Lung (tissue), 12 donors: ENCODE data around the gene WASL. TPM values are rescaled to one million over a fixed set of nuclear protein-coding genes. Genes with fewer than 3 reads are reported as not detected.
A peak's percentile ranks its signal among the peaks of the same experiment; 100 is the strongest.

Experiments
- ATAC-seq: fragments of 200-7000 bp; cut with Tn5 transposase; one replicate; pipeline ENCODE4 v1.9.1; 2020; ENCODE audit warnings: moderate number of reproducible peaks; ENCODE audit not compliant: insufficient read depth, low FRiP score
- DNase-seq, 3 donors: peaks; one replicate each; pipeline ENCODE4 v3.0.0-alpha.2; 2013 to 2017
- H3K27ac ChIP-seq, 2 donors: one replicate each; pipeline ENCODE4 v1.5.1; 2013; ENCODE audit warnings: mild to moderate bottlenecking in 2 of 2, moderate library complexity in 2 of 2, control low read depth in 1 of 2, inconsistent platforms in 1 of 2, low read depth in 1 of 2, low read length in 1 of 2
- H3K27me3 ChIP-seq, 3 donors: one replicate each; pipeline ENCODE4 v1.5.1; 2013; ENCODE audit warnings: low read length in 2 of 3; ENCODE audit not compliant: control insufficient read depth in 3 of 3, insufficient read depth in 3 of 3
- H3K36me3 ChIP-seq, 4 donors: one replicate each; pipeline ENCODE4 v1.5.1; 2013; ENCODE audit warnings: low read length in 4 of 4, mild to moderate bottlenecking in 1 of 4, moderate library complexity in 1 of 4; ENCODE audit not compliant: control insufficient read depth in 4 of 4, insufficient read depth in 4 of 4
- H3K4me1 ChIP-seq, 5 donors: one replicate each; pipeline ENCODE4 v1.5.1; 2013; ENCODE audit warnings: low read length in 5 of 5, mild to moderate bottlenecking in 2 of 5, moderate library complexity in 1 of 5; ENCODE audit not compliant: control insufficient read depth in 5 of 5, insufficient read depth in 5 of 5
- H3K4me3 ChIP-seq: one replicate; pipeline ENCODE4 v1.5.1; 2013; ENCODE audit warnings: mild to moderate bottlenecking, control low read depth, moderate library complexity
- H3K9ac ChIP-seq, 2 donors: one replicate each; pipeline ENCODE4 v1.5.1; 2013; ENCODE audit warnings: low read length in 2 of 2, control low read depth in 1 of 2; ENCODE audit not compliant: insufficient read depth in 1 of 2
- H3K9me3 ChIP-seq, 4 donors: one replicate each; pipeline ENCODE4 v1.5.1; 2013; ENCODE audit warnings: low read length in 3 of 4, mild to moderate bottlenecking in 1 of 4, moderate library complexity in 1 of 4; ENCODE audit not compliant: control insufficient read depth in 4 of 4, insufficient read depth in 3 of 4
- CTCF ChIP-seq: IDR thresholded peaks from 2 replicates; pipeline ENCODE4 v1.5.1; 2012; ENCODE audit warnings: mild to moderate bottlenecking; ENCODE audit errors: control extremely low read depth, extremely low read depth
- WGBS, 2 donors: extraction: QIAGEN DNeasy Blood & Tissue Kit; methylation state at CpG; one replicate each; pipeline ENCODE4 v1.1.7; 2013; 5-methylcytosine and 5-hydroxymethylcytosine counted together
- polyA plus RNA-seq, 2 donors: library from polyadenylated mRNA; stranded (reverse); fragments of 200-250 nt; gene quantifications; one replicate each; pipeline ENCODE4 v1.2.1, GENCODE V29; 2013
- total RNA-seq, 2 donors: library from RNA; depleted of rRNA in 1 of 2; stranded (reverse); fragments of >200 nt in 1 of 2; gene quantifications; one replicate each; pipeline ENCODE4 v1.2.1, GENCODE V29; 2014 to 2021
- donor health status: control.
- donor health status: control.
- donor health status: Bipolar disorder and iron deficiency.
- donor health status: healthy.
- donor health status: DM: yes; HTN: yes; CAD: no.

WASL gene
- total and polyA plus RNA-seq, 4 donors = 11.8 to 52.7 (median 22.2) TPM

- peaks cover 0 to 29% (median 6%) of the 10 kb centered on the region in 5 donors for H3K4me1 ChIP-seq
- no peaks in the 10 kb centered on the region for H3K36me3 ChIP-seq
- no peak overlapping the region for H3K4me3 ChIP-seq
- H3K9ac ChIP-seq = no peak overlapping the region
- ATAC-seq (no peak), DNase-seq (peak in 2 of 3 donors; percentile 37 to 75)
- no peaks in the 10 kb centered on the region for H3K27me3 ChIP-seq
- no peak for TF ChIP-seq CTCF
- no peaks in the 10 kb centered on the region for H3K9me3 ChIP-seq
- no peak overlapping the region for H3K27ac ChIP-seq
- WGBS, 2 donors = 75 to 81% methylated on average over 4 of the region's 4 CpGs
Observed at GRCh38 chr7:123727071-123727837, 21.5 kb downstream of the WASL start.

GRCh38 chr7:123725586-123726171 lies 23.1 kb downstream of the WASL start:
- H3K9me3 ChIP-seq = no peaks in the 10 kb centered on the region
- no peak for TF ChIP-seq CTCF
- WGBS, 2 donors = 22 to 30% methylated on average over 1 of the region's 1 CpG
- H3K27ac ChIP-seq = no peak overlapping the region
- H3K4me3 ChIP-seq = no peak overlapping the region
- H3K9ac ChIP-seq = peak overlapping the region in 1 of 2 donors; percentile 52
- H3K4me1 ChIP-seq = peaks cover 0 to 29% (median 6%) of the 10 kb centered on the region in 5 donors
- no peak for DNase-seq
- no peaks in the 10 kb centered on the region for H3K27me3 ChIP-seq
- H3K36me3 ChIP-seq = no peaks in the 10 kb centered on the region
- ATAC-seq = no peak

GRCh38 chr7:123724817-123725253 lies 24.0 kb downstream of the WASL start:
- no peak for TF ChIP-seq CTCF
- Histone ChIP-seq H3K4me3 (no peak overlapping the region), H3K4me1 (peaks cover 0 to 29% (median 6%) of the 10 kb centered on the region in 5 donors), H3K9ac (no peak overlapping the region), H3K36me3 (no peaks in the 10 kb centered on the region), H3K9me3 (no peaks in the 10 kb centered on the region), H3K27me3 (no peaks in the 10 kb centered on the region), H3K27ac (no peak overlapping the region)
- DNase-seq (no peak), ATAC-seq (no peak)
- WGBS, 2 donors = 19 to 49% methylated on average over 3 of the region's 3 CpGs
